Nephron (organoid): ENCODE data around the gene SLC4A8.

Experiments used
- H3K27ac Mint-ChIP-seq, 3 experiments: 2 replicates each; pipeline ENCODE4 v1.8.0; 2020; ENCODE audit warnings: mixed read lengths in 3 of 3, mild to moderate bottlenecking in 2 of 3, moderate library complexity in 1 of 3
- H3K27me3 Mint-ChIP-seq: 2 replicates; pipeline ENCODE4 v1.8.0; 2021; ENCODE audit warnings: low read depth, mild to moderate bottlenecking, moderate library complexity, mixed read lengths
- H3K36me3 Mint-ChIP-seq: 2 replicates; pipeline ENCODE4 v1.8.0; 2020; ENCODE audit warnings: low read depth, mixed read lengths
- H3K4me1 Mint-ChIP-seq: 2 replicates; pipeline ENCODE4 v1.8.0; 2020; ENCODE audit warnings: mixed read lengths
- H3K4me3 Mint-ChIP-seq, 3 experiments: 2 replicates each; pipeline ENCODE4 v1.8.0; 2020; ENCODE audit warnings: mild to moderate bottlenecking in 3 of 3, mixed read lengths in 3 of 3, moderate library complexity in 2 of 3
- H3K9me3 Mint-ChIP-seq: 2 replicates; pipeline ENCODE4 v1.8.0; 2020; ENCODE audit warnings: mixed read lengths
- TF ChIP-seq, protein P1 (sequence below), 3 experiments: fragments of 200-600 bp; sonication (generic); IDR thresholded peaks; one replicate each; pipeline ENCODE4 v1.5.0; 2021; ENCODE audit warnings: antibody characterized with exemption in 3 of 3; ENCODE audit not compliant: unreplicated experiment in 3 of 3

SLC4A8 gene

DNA sequence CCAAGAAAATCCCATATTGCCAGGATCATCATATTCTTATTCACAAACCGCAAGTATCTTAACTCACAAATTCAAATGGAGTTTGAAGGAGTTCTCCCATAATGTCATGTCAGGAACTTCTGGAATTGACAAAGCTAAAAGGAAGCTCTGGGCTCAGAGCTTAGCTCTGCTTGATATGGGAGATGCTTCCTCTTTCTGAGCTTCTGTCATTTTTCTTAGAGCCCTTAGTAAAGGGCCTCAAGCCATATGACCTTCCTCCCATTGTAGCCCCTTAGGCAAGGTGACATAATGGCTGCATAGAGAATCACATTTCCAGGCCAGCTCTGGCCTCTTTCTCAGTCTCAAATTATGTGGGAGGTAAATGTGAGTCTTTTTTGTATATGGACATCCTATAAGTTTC, 40.9 kb downstream of the SLC4A8 start:
- H3K36me3 Mint-ChIP-seq, result no peaks in the 10 kb centered on the region
- TF ChIP-seq, protein P1, sequence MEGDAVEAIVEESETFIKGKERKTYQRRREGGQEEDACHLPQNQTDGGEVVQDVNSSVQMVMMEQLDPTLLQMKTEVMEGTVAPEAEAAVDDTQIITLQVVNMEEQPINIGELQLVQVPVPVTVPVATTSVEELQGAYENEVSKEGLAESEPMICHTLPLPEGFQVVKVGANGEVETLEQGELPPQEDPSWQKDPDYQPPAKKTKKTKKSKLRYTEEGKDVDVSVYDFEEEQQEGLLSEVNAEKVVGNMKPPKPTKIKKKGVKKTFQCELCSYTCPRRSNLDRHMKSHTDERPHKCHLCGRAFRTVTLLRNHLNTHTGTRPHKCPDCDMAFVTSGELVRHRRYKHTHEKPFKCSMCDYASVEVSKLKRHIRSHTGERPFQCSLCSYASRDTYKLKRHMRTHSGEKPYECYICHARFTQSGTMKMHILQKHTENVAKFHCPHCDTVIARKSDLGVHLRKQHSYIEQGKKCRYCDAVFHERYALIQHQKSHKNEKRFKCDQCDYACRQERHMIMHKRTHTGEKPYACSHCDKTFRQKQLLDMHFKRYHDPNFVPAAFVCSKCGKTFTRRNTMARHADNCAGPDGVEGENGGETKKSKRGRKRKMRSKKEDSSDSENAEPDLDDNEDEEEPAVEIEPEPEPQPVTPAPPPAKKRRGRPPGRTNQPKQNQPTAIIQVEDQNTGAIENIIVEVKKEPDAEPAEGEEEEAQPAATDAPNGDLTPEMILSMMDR (IDR thresholded peaks at IDR 0.05; ENCODE audit: unreplicated experiment in 3 of 3), result no peak
- H3K4me3 Mint-ChIP-seq, result no peak overlapping the region
- no peak overlapping the region for H3K27ac Mint-ChIP-seq
- no peaks in the 10 kb centered on the region for H3K27me3 Mint-ChIP-seq
- no peaks in the 10 kb centered on the region for H3K9me3 Mint-ChIP-seq
- no peaks in the 10 kb centered on the region for H3K4me1 Mint-ChIP-seq

DNA sequence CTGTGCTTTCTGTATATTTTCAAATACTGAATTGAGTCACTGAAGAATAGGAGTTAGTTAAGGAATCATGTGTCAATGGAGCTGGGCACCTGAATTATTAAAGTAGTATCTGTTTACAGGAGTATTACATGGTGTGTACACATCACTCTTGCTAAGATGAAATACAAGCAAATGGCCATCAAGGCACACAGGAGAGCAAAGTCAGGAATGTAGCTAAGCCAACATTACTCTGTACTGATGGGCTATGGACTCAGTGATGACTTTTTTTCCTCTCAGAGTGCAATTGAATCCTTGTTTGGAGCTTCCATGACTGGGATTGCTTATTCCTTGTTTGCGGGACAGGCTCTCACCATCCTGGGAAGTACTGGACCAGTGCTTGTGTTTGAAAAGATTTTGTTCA, 45.5 kb downstream of the SLC4A8 start:
- TF ChIP-seq, protein P1 (IDR thresholded peaks at IDR 0.05; ENCODE audit: unreplicated experiment in 3 of 3), result no peak
- Mint-ChIP-seq H3K27me3 (no peaks in the 10 kb centered on the region), H3K36me3 (peaks cover 11% of the 10 kb centered on the region)

DNA sequence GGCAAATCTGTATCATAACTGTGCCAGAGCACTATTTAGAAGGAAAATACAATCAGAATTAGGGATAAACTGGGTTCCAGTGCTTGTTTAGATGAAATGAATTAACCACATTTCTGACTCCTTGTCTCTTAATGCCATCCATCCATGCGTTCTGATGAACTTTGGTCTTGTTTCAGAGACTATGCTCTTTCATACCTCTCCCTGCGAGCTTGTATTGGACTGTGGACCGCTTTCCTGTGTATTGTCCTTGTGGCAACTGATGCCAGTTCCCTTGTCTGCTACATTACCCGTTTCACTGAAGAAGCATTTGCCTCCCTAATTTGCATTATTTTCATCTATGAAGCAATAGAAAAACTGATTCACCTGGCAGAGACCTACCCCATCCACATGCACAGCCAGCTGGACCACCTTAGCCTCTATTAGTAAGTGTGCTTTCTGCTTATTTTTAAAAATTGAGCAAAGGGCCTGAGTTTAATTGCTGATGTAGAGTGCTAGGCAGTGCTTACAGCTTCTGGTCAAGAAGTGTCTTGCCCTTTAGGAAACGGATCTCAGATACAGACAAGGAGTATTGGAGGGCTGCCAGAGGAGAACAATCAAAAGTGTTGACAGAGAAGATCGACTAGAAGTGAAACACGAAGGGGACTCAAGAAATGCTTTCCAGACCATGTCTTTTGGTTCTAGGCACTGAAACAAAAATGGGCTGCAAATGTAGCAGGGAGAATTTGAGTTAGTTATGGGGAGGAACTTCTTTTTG, 46.7 kb downstream of the SLC4A8 start:
- TF ChIP-seq, protein P1 (IDR thresholded peaks at IDR 0.05; ENCODE audit: unreplicated experiment in 3 of 3), result no peak
- H3K4me3 Mint-ChIP-seq, result no peak overlapping the region
- H3K27me3 Mint-ChIP-seq, result no peaks in the 10 kb centered on the region
- peaks cover 11% of the 10 kb centered on the region for H3K36me3 Mint-ChIP-seq
- H3K9me3 Mint-ChIP-seq, result no peaks in the 10 kb centered on the region
- no peak overlapping the region for H3K27ac Mint-ChIP-seq
- H3K4me1 Mint-ChIP-seq, result no peaks in the 10 kb centered on the region

More for the DNA sequence above, 45.5 kb downstream of the SLC4A8 start:
- H3K4me1 Mint-ChIP-seq, result no peaks in the 10 kb centered on the region
- no peak overlapping the region for H3K27ac Mint-ChIP-seq
- H3K4me3 Mint-ChIP-seq, result no peak overlapping the region
- no peaks in the 10 kb centered on the region for H3K9me3 Mint-ChIP-seq

DNA sequence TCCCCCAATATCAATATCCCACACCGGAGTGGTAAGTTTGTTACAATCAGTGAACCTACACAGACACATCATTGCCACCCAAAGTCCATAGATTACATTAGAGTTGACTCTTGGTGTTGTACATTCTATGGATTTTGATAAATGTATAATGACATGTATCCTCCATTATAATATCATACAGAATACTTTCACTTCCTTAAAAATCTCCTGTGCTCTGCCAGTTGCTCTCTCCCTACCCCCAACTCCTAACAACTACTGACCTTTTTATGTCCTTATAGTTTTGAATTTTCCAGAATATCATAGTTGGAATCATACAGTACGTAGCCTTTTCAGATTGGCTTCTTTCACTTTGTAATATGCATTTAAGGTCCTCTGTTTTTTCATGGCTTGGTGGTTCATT, 48.4 kb downstream of the SLC4A8 start:
- Mint-ChIP-seq H3K27me3 (no peaks in the 10 kb centered on the region), H3K4me3 (no peak overlapping the region), H3K27ac (no peak overlapping the region), H3K4me1 (no peaks in the 10 kb centered on the region), H3K9me3 (no peaks in the 10 kb centered on the region), H3K36me3 (peaks cover 11% of the 10 kb centered on the region)
- TF ChIP-seq, protein P1 (IDR thresholded peaks at IDR 0.05; ENCODE audit: unreplicated experiment in 3 of 3), result no peak

DNA sequence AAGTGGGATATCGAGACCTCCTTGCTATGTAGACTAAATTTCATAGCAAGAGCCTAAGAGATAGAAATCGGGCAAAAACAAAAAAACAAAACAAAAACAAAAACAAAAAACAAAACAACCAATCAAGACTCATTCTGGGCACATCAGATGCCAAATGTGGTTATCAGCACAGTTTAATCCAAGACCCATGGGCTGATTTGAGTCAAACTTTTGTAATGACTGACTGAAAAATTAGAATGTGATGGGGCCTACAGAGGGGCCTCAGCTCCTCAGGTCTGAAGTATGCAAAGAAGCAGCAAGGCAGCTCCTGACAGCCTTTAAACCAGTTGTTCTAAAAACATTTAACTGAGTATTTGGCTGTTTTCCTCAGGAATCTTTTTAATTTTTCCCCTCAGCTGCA, 49.3 kb downstream of the SLC4A8 start:
- Mint-ChIP-seq H3K27ac (no peak overlapping the region), H3K9me3 (no peaks in the 10 kb centered on the region), H3K4me3 (no peak overlapping the region), H3K27me3 (no peaks in the 10 kb centered on the region), H3K36me3 (peaks cover 11% of the 10 kb centered on the region), H3K4me1 (no peaks in the 10 kb centered on the region)
- TF ChIP-seq, protein P1 (IDR thresholded peaks at IDR 0.05; ENCODE audit: unreplicated experiment in 3 of 3), result no peak

DNA sequence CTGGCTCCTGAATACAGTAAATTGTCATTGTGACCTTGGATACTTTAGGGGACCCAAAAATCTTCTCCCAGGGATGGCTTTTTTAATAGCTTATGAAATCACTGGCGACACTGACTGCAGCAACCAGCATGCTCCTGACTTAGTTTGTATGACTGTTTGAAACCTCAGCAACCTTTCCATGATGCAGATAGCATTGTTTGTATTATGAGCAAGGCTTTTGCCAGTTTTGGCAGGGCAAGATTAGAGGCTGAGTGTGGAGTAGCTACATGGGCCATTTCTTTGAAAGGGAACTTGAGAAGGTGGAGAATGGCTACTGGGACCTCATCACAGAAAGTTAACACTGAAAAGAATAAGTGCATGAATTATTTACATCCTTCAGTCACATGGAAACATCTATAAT, 50.9 kb downstream of the SLC4A8 start:
- Mint-ChIP-seq H3K4me3 (no peak overlapping the region), H3K4me1 (no peaks in the 10 kb centered on the region), H3K27ac (no peak overlapping the region), H3K36me3 (peaks cover 11% of the 10 kb centered on the region), H3K9me3 (no peaks in the 10 kb centered on the region), H3K27me3 (no peaks in the 10 kb centered on the region)
- TF ChIP-seq, protein P1 (IDR thresholded peaks at IDR 0.05; ENCODE audit: unreplicated experiment in 3 of 3), result no peak
